GM18526 (cell line): ENCODE measurements around the gene METTL21A.

Experiments
- POLR2A ChIP-seq: IDR thresholded peaks from 3 replicates; pipeline ENCODE4 v1.6.1; 2011; ENCODE audit not compliant: insufficient read length; ENCODE audit errors: extremely low read depth

METTL21A gene

GRCh38 chr2:207625014-207625907 lies at the start of gene METTL21A:
Gene METTL21A (minus strand): TSS chr2:207625394. CDS start chr2:207624375, 1,019 bp downstream.
- peak; percentile 49 for TF ChIP-seq POLR2A

- no peak for TF ChIP-seq POLR2A
Measured at GRCh38 chr2:207674826-207675225, 49.6 kb upstream of the METTL21A start.

DNA sequence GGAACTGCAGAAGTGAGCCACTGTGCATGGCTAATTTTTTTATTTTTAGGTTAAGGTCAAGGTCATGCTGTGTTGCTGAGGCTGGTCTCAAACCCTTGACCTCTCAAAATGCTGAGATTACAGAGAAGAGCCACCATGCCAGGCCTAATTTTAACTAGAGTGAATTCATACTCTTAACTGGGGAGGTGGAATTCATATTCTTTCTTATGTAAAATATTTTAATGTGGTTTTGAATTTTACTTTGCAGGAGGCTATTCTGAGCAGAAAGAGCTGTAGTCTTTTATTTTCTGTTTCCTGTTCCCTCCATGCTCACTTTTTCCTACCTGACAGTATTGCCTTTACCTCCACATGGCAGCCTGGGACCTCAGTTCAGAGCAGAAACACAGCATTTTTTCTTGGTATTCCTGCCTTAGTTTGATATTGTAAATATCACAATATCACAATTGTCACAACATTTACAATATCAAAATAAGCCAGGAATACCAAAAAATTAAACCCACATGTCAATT lies 49.1 kb upstream of the METTL21A start:
- TF ChIP-seq POLR2A, result no peak

DNA sequence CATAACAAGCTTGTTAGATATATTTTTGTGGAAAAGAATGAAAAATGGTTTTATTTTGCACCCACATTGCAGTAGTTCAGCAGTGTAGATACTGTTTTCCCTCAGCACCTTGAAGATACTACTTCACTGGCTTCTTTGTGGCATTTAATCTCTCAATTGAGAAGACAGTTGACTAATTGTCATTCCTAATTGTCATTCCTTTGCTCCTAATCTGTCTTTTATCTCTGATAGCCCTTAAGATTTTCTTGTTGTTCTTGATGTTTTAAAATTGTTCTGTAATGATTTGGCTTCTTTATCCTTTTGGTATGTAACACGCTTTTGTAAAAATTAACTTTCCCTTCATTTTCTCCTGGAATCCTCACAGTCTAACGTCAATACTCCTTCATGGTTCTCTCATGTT lies 48.2 kb upstream of the METTL21A start:
- no peak for TF ChIP-seq POLR2A

- TF ChIP-seq POLR2A, result no peak
Measured at GRCh38 chr2:207670887-207671286, 45.7 kb upstream of the METTL21A start.

DNA sequence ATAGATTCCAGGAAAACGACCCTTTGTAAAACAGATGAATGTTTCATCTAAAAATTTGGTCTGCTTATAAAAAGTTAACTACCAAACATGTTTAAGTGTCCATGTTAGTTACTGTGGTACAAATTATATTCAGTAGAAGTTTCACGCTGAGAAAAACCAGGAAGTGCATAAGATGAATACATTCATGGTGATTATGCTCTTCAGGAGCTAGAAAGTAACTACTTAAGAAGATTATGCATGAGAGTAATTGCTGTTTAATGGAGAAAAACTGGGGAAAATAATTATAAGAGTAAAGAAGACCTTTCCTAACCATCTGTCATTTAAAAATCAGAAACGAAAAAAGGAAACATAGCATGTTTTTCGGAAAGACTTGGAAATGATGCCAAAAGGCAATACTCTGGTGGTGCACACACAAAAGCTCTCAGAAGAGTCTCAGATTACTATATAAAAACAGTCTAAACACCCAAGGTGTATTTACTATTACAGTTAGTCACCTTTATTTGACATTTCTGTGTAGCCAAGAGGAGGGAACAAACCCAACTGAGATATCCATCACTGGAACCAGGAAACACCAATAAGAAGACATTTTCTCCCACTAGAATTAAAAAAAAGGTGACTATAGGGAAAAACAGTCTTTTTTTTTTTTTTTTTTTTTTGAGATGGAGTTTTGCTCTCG lies 38.8 kb upstream of the METTL21A start:
- TF ChIP-seq POLR2A, result no peak

- TF ChIP-seq POLR2A, result no peak
Measured at GRCh38 chr2:207662203-207662602, 37.0 kb upstream of the METTL21A start.

GRCh38 chr2:207660994-207661393 lies 35.8 kb upstream of the METTL21A start:
- no peak for TF ChIP-seq POLR2A

GRCh38 chr2:207658156-207658555 lies 33.0 kb upstream of the METTL21A start:
- TF ChIP-seq POLR2A, result no peak

GRCh38 chr2:207655000-207655399 lies 29.8 kb upstream of the METTL21A start:
- TF ChIP-seq POLR2A, result no peak

- TF ChIP-seq POLR2A, result no peak
Measured at GRCh38 chr2:207643892-207644291, 18.7 kb upstream of the METTL21A start.

GRCh38 chr2:207640661-207641060 lies 15.5 kb upstream of the METTL21A start:
- TF ChIP-seq POLR2A, result no peak

GRCh38 chr2:207640160-207640559 lies 15.0 kb upstream of the METTL21A start:
- no peak for TF ChIP-seq POLR2A

- TF ChIP-seq POLR2A, result no peak
Measured at GRCh38 chr2:207635468-207636200, 10.4 kb upstream of the METTL21A start.

GRCh38 chr2:207633686-207634085 lies 8.5 kb upstream of the METTL21A start:
- no peak for TF ChIP-seq POLR2A
